ENCODE measurements around the gene ADARB1. TPM values are rescaled to one million over a fixed set of nuclear protein-coding genes. Genes with fewer than 3 reads are reported as not detected.

ADARB1 gene
- total RNA-seq, 1 donor from 2014 or later: 18.8 TPM

DNA sequence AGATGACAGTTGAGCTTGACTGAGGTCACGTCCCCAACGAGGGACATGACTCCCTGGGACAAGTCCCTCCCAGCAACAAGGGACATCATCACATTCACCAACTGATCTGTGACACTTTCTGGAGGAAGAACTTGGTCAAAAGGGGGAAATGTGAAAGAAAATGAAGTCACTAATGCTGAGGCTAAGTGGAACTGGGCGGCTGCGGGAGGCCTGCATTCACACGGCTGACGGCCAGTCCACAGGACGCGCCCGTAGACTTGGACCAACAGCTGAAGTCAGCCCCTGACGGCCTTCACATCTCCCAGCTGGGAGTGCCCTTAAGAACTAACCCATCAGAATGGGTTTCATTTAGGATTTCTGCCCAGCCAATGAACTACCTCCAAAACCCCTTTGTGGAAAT, 186.7 kb downstream of the ADARB1 start:
- DNase-seq (ENCODE audit: low read depth, low spot score): no peak

- no peak for DNase-seq (ENCODE audit: low read depth, low spot score)
Measured at GRCh38 chr21:45262041-45262581, 187.7 kb downstream of the ADARB1 start.

DNA sequence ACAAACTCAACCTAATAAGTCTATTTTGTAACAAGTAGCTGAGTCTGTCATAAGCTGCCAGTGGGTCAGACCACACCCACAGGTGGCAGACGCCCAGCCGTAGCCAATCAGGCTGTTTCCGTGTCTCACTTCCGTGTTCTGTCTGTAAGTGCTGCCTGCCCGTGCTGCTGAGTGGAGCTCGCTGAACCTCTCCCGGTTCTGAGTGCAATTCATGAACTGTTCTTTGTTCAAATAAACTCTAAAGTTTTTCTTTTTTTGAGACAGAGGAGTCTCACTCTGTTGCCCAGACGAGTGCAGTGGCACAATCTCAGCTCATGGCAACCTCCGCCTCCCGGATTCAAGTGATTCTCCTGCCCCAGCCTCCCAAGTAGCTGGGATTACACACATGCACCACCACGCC, 188.2 kb downstream of the ADARB1 start:
- DNase-seq (ENCODE audit: low read depth, low spot score): no peak

- DNase-seq (ENCODE audit: low read depth, low spot score): no peak
Measured at GRCh38 chr21:45263534-45263933, 189.2 kb downstream of the ADARB1 start.

DNA sequence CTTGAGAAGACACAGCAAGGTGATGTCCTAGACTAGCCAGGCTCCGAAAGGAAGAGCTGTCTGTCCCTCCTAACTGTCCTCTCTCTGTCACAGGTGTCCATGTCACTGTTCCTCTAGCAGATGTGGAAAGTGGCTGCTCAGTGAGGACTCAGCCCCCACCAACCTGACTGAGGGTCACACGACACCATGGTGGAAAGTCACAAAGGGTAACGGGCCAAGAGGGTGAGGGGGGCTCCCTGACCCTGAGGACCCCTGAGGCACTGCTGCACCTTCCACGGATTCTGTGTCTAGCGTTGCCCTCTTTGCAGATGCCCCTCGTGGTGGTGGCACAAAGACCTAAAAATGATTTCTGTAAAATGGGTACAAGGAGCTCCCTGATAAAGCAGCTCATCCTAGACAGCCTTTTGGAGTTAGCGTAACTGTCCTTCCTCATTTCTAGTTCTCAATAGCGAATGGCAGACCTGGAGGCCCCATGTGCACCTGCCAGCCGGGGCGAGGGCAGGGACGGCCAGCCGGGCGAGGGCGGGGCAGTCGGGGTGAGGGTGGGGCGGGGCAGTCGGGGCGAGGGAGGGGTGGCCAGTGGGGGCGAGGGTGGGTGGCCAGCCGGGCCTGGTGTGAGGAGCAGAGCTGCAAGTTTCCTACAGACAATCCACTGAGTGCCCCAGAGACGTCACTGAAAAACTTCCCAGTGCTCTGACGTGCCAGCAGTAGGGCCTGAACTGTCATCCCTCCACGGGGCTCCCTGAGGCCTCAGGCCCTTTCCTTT, 189.9 kb downstream of the ADARB1 start:
- no peak for DNase-seq (ENCODE audit: low read depth, low spot score)

DNA sequence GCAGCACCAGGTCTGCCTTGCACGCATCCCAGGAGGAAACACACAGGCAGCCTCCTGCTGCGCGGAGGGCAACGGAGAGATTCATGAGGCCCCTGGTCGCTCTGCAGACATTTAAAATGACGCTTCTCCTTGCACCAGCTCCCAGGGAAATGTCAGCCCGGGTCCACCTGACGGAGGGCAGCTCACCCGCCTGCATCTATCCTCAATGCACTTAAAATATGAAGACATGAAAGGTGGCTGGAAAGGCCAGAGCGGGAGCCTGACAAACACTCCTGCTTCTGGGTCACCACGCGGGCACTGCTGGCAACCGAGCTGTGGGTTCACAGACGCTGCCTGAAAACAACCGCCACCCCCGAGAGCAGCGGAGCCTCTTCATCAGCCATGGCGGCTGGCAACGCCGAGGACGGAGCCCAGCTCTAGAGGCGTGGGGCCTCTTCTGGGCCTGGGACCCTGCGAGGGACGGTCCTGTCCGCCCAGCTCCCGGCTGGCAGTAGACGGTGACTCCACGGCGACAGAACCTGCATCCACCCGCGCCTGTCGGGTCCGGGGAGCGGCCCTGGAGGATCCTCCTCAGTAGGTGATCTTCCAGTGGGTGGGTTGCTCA, 190.6 kb downstream of the ADARB1 start:
- no peak for DNase-seq (ENCODE audit: low read depth, low spot score)

- no peak for DNase-seq (ENCODE audit: low read depth, low spot score)
Measured at GRCh38 chr21:45265721-45266517, 191.5 kb downstream of the ADARB1 start.

GRCh38 chr21:45266518-45267389, 192.4 kb downstream of the ADARB1 start:
- DNase-seq (ENCODE audit: low read depth, low spot score): no peak

- DNase-seq (ENCODE audit: low read depth, low spot score): no peak
Measured at GRCh38 chr21:45267390-45267760, 193.0 kb downstream of the ADARB1 start.

- DNase-seq (ENCODE audit: low read depth, low spot score): no peak
Measured at GRCh38 chr21:45269861-45270260, 195.5 kb downstream of the ADARB1 start.

- no peak for DNase-seq (ENCODE audit: low read depth, low spot score)
Measured at GRCh38 chr21:45270306-45270821, 196.0 kb downstream of the ADARB1 start.

Other genes starting within 250 kb of the ADARB1 start
- 324 and 432 TPM in 2 replicates for gene PTTG1IP, start 200.9 kb upstream of the ADARB1 start, total RNA-seq
- 0.07 and 0.13 TPM in 2 replicates for gene ITGB2, start 153.7 kb upstream of the ADARB1 start, total RNA-seq
- 33.6 and 33.8 TPM in 2 replicates for gene SLX9, start 134.6 kb upstream of the ADARB1 start, total RNA-seq
- 21.5 and 25.5 TPM in 2 replicates for gene POFUT2, start 213.3 kb downstream of the ADARB1 start, total RNA-seq

Measured in pulmonary artery endothelial cell (primary cell).